WERI-Rb-1 (cell line): Measurements from ENCODE around the gene S100A3.

ENCODE experiments used
- DNase-seq: peaks from one replicate; pipeline ENCODE4 v3.0.0-alpha.2; 2020
- H3K27ac ChIP-seq: fragments of 250-450 bp; sonication (Bioruptor Pico); 2 replicates; pipeline ENCODE4 v1.5.1; 2020; ENCODE audit warnings: mild to moderate bottlenecking, moderate library complexity
- H3K27me3 ChIP-seq: fragments of 250-450 bp; sonication (Bioruptor Pico); 2 replicates; pipeline ENCODE4 v1.5.1; 2021; ENCODE audit warnings: mild to moderate bottlenecking, low read depth, moderate library complexity; ENCODE audit not compliant: insufficient read depth, severe bottlenecking
- H3K36me3 ChIP-seq: fragments of 250-450 bp; sonication (Bioruptor Pico); 2 replicates; pipeline ENCODE4 v1.5.1; 2020; ENCODE audit warnings: mild to moderate bottlenecking, moderate library complexity
- H3K4me3 ChIP-seq: 2 replicates; pipeline ENCODE4 v1.5.1; 2011; ENCODE audit warnings: low read depth, mild to moderate bottlenecking, control low read depth, low read length
- H3K9me3 ChIP-seq: fragments of 250-450 bp; sonication (Bioruptor Pico); 2 replicates; pipeline ENCODE4 v1.5.1; 2021; ENCODE audit warnings: mild to moderate bottlenecking, moderate library complexity; ENCODE audit not compliant: severe bottlenecking
- TF ChIP-seq, protein P1 (sequence below): IDR thresholded peaks from 2 replicates; pipeline ENCODE4 v1.5.1; 2011; ENCODE audit warnings: low read depth, mild to moderate bottlenecking, control low read depth, inconsistent platforms, low read length

S100A3 gene

GRCh38 chr1:153547560-153548551, 1.2 kb downstream of the S100A3 start:
- Histone ChIP-seq H3K27me3 (no peaks in the 10 kb centered on the region), H3K27ac (no peak overlapping the region), H3K4me3 (no peak overlapping the region), H3K9me3 (no peaks in the 10 kb centered on the region), H3K36me3 (no peaks in the 10 kb centered on the region)
- TF ChIP-seq, protein P1, sequence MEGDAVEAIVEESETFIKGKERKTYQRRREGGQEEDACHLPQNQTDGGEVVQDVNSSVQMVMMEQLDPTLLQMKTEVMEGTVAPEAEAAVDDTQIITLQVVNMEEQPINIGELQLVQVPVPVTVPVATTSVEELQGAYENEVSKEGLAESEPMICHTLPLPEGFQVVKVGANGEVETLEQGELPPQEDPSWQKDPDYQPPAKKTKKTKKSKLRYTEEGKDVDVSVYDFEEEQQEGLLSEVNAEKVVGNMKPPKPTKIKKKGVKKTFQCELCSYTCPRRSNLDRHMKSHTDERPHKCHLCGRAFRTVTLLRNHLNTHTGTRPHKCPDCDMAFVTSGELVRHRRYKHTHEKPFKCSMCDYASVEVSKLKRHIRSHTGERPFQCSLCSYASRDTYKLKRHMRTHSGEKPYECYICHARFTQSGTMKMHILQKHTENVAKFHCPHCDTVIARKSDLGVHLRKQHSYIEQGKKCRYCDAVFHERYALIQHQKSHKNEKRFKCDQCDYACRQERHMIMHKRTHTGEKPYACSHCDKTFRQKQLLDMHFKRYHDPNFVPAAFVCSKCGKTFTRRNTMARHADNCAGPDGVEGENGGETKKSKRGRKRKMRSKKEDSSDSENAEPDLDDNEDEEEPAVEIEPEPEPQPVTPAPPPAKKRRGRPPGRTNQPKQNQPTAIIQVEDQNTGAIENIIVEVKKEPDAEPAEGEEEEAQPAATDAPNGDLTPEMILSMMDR: 0 out of 2 replicates have a peak, but pooled peaks have one; percentile 13
- no peak for DNase-seq

DNA sequence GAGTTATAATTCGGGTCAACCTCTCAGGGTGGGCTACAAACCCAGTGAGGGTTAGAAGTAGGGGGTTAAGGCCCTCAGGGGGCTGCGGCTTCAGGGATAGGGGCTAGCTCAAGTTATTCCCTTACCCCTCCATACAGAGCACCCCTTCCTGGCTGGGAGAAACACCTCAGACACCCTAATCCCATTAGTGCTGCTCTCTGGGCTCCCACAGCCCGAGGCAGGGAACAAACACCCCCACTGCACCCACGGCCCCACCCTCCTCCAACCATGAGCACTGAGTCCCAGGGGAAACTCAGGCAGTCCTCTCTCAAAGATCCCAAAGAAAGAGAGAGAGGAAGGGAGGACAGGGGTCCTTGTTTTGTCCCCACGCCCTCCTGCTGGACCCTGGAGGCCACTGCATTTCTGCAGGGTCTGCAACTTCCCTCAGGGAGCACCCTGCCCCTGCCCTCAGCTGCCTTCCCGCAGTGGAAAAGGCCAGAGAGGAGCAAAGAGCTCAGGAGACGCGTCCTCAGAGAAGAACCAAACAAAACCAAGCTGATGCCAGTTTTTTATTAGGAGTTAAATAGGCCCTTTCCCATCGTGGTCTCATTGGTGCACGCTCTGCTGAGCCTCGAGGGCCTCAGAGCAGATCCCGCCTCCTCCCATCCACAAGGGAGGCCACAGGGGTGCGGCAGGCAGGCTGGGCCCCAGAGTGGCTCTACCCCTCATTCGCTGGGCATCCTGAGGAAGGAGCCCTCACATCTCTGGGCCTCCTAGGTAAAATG, 2.1 kb downstream of the S100A3 start:
- no peak for DNase-seq
- Histone ChIP-seq H3K9me3 (no peaks in the 10 kb centered on the region), H3K4me3 (no peak overlapping the region), H3K27ac (peak overlapping the region; percentile 3; the same call in 1 of the 2 replicates), H3K36me3 (no peaks in the 10 kb centered on the region), H3K27me3 (no peaks in the 10 kb centered on the region)
- TF ChIP-seq, protein P1: 0 out of 2 replicates have a peak, but pooled peaks have one; percentile 20

GRCh38 chr1:153546371-153546770, 2.7 kb downstream of the S100A3 start:
- Histone ChIP-seq H3K27ac (no peak overlapping the region), H3K4me3 (no peak overlapping the region), H3K27me3 (no peaks in the 10 kb centered on the region), H3K36me3 (no peaks in the 10 kb centered on the region), H3K9me3 (no peaks in the 10 kb centered on the region)
- TF ChIP-seq, protein P1: no peak
- no peak for DNase-seq

DNA sequence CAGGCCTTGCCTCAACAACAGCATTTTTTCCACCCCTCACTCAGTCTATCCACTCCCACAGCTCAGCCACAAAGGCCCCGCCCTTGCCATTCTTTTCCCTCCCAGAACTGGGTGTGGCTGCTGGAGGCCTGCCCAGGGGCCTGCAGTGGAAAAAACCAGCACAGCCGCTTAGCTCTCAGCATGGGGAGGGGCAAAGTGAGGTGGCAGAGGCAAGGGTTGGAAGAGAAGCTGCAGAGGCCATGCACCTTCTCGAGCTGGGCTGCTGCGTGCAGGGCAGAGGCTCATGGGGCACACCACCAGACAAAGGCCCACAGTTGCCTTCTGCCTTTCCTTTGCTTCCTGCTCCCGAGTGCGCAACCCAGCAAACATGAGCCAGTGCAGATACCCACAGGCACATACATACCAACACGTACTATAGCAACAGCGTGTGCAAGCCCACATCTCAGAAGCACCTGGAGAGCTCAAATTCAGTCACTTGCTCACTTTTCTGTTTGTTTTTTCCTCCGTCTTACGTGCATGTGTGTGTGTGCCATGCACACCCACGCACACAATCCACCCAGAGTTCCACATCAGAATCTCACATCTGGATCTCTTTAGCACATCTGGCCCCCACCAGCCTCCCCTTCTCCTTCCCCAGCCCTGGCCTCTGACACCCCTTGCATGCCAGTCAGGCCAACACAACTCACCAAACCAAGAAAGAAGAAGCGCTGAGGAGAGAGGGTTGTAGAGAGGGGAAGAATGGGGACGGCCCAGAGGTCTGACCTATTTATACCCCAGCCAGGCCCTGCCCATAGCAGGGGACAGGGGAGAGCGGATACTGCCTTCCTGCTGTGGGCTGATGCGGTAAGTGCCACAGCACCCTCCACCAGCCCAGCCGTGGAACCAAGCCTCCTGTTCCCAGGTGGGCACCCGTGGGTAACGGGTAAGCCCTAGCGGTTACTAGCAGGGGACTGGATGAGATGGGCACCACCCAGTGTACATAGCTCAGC, 3.7 kb downstream of the S100A3 start, which contains the start of gene S100A4:
Gene S100A4 (minus strand): TSS at position 740 of the 989 bp plus-strand sequence. CDS start 1,012 bp downstream, outside the sequence.
- no peaks in the 10 kb centered on the region for H3K9me3 ChIP-seq
- TF ChIP-seq, protein P1: no peak
- DNase-seq: peak; percentile 99
- no peak within 1 kb of the TSS for H3K4me3 ChIP-seq
- H3K27me3 ChIP-seq: no peaks in the 10 kb centered on the region
- no peaks in the 10 kb centered on the region for H3K36me3 ChIP-seq
- H3K27ac ChIP-seq: peak within 1 kb of the TSS; percentile 4
